HepG2 (cell line): Measurements from ENCODE around the gene TUBGCP5. TPM values are rescaled to one million over a fixed set of nuclear protein-coding genes. Genes with fewer than 3 reads are reported as not detected.

ENCODE experiments used
- ARID2 ChIP-seq: sonication (generic); formaldehyde crosslinking; IDR thresholded peaks from 2 replicates; pipeline ENCODE4 v1.8.1; 2022; ENCODE audit warnings: mild to moderate bottlenecking, missing genetic modification reagents, borderline replicate concordance
- CEBPG ChIP-seq: IDR thresholded peaks from 2 replicates; pipeline ENCODE4 v1.6.1; 2016
- DNMT1 ChIP-seq: sonication (generic); formaldehyde crosslinking; IDR thresholded peaks from 2 replicates; pipeline ENCODE4 v1.5.1; 2020; ENCODE audit warnings: mild to moderate bottlenecking, missing genetic modification reagents
- GABPB1 ChIP-seq: IDR thresholded peaks from 2 replicates; pipeline ENCODE4 v1.6.1; 2016; ENCODE audit warnings: mild to moderate bottlenecking, missing genetic modification reagents, moderate library complexity, missing compliant biosample characterization
- HIVEP1 ChIP-seq: sonication (generic); formaldehyde crosslinking; IDR thresholded peaks from 2 replicates; pipeline ENCODE4 v1.4.0; 2020; ENCODE audit warnings: mild to moderate bottlenecking, missing genetic modification reagents
- HMG20B ChIP-seq: conservative IDR thresholded peaks from 2 replicates; pipeline ENCODE4 v1.6.1; 2016; ENCODE audit warnings: missing genetic modification reagents, missing compliant biosample characterization
- HNRNPL ChIP-seq: fragments of 200-400 bp; formaldehyde crosslinking; IDR thresholded peaks from 2 replicates; pipeline ENCODE4 v1.6.1; 2017; ENCODE audit warnings: mild to moderate bottlenecking, low read depth, low read length
- HNRNPLL ChIP-seq: fragments of 200-400 bp; formaldehyde crosslinking; IDR thresholded peaks from 2 replicates; pipeline ENCODE4 v1.6.1; 2017; ENCODE audit warnings: mild to moderate bottlenecking, low read depth, low read length; ENCODE audit not compliant: poor library complexity, severe bottlenecking
- RORA ChIP-seq: sonication (generic); formaldehyde crosslinking; IDR thresholded peaks from 2 replicates; pipeline ENCODE4 v1.5.0; 2020; ENCODE audit warnings: mild to moderate bottlenecking, missing genetic modification reagents, moderate library complexity
- ZNF160 ChIP-seq: sonication (generic); formaldehyde crosslinking; IDR thresholded peaks from 2 replicates; pipeline ENCODE4 v1.8.0; 2022; ENCODE audit warnings: mild to moderate bottlenecking, inconsistent platforms, missing genetic modification reagents
- ZNF510 ChIP-seq: sonication (generic); formaldehyde crosslinking; IDR thresholded peaks from 2 replicates; pipeline ENCODE4 v1.4.0; 2020; ENCODE audit warnings: low read depth, mild to moderate bottlenecking, missing genetic modification reagents
- ZNF557 ChIP-seq: sonication (generic); formaldehyde crosslinking; IDR thresholded peaks from 2 replicates; pipeline ENCODE4 v1.4.0; 2020; ENCODE audit warnings: missing genetic modification reagents
- polyA plus RNA-seq, 8 experiments: library from polyadenylated mRNA; depleted of rRNA in 3 of 8; stranded (reverse) in 7 of 8; unstranded in 1 of 8; fragments of >200 nt; fragmentation: Illumina TruSeq in 4 of 8; extraction: Trizol in 4 of 8; gene quantifications; 2 replicates each; pipeline versions ENCODE4 v1.2.1 to v1.2.3, GENCODE V29; 2011 to 2016; ENCODE audit warnings: low read depth in 4 of 8, missing spikeins in 1 of 8, mixed read lengths in 1 of 8; ENCODE audit not compliant: insufficient read depth in 1 of 8
- total RNA-seq, 5 experiments: library from RNA; depleted of rRNA; stranded (reverse); fragments of >200 nt; fragmentation: Illumina TruSeq; extraction: Trizol; gene quantifications; 2 replicates each; pipeline ENCODE4 v1.2.3, GENCODE V29; 2016; ENCODE audit warnings: low read depth in 1 of 5
- TF ChIP-seq, protein P1 (sequence below): sonication (generic); formaldehyde crosslinking; IDR thresholded peaks from 2 replicates; pipeline ENCODE4 v1.8.0; 2022; ENCODE audit warnings: mild to moderate bottlenecking, missing genetic modification reagents, moderate library complexity
- TF ChIP-seq, protein P2 (sequence below), 2 experiments: sonication (generic) in 1 of 2; formaldehyde crosslinking in 1 of 2; IDR thresholded peaks; 2 replicates each; pipeline versions ENCODE4 v1.4.0 to v1.6.1; 2018 to 2020; ENCODE audit warnings: missing genetic modification reagents in 2 of 2, borderline replicate concordance in 1 of 2, low read depth in 1 of 2, mild to moderate bottlenecking in 1 of 2, missing biosample characterization in 1 of 2
- TF ChIP-seq, protein P3 (sequence below): sonication (generic); formaldehyde crosslinking; IDR thresholded peaks from 2 replicates; pipeline ENCODE4 v1.5.0; 2020; ENCODE audit warnings: mild to moderate bottlenecking, missing genetic modification reagents, moderate library complexity
- TF ChIP-seq, protein P4 (sequence below): sonication (generic); formaldehyde crosslinking; IDR thresholded peaks from 2 replicates; pipeline ENCODE4 v1.4.0; 2020; ENCODE audit warnings: missing genetic modification reagents
- TF ChIP-seq, protein P5 (sequence below): sonication (generic); formaldehyde crosslinking; IDR thresholded peaks from 2 replicates; pipeline ENCODE4 v1.8.1; 2022; ENCODE audit warnings: mild to moderate bottlenecking, missing genetic modification reagents

The TUBGCP5 gene
- total and polyA plus RNA-seq, 2 of the 13 experiments (the other 11 are each of a cell fraction or from before 2014, with no cell fraction given), result 7.2 to 25.0 TPM

DNA sequence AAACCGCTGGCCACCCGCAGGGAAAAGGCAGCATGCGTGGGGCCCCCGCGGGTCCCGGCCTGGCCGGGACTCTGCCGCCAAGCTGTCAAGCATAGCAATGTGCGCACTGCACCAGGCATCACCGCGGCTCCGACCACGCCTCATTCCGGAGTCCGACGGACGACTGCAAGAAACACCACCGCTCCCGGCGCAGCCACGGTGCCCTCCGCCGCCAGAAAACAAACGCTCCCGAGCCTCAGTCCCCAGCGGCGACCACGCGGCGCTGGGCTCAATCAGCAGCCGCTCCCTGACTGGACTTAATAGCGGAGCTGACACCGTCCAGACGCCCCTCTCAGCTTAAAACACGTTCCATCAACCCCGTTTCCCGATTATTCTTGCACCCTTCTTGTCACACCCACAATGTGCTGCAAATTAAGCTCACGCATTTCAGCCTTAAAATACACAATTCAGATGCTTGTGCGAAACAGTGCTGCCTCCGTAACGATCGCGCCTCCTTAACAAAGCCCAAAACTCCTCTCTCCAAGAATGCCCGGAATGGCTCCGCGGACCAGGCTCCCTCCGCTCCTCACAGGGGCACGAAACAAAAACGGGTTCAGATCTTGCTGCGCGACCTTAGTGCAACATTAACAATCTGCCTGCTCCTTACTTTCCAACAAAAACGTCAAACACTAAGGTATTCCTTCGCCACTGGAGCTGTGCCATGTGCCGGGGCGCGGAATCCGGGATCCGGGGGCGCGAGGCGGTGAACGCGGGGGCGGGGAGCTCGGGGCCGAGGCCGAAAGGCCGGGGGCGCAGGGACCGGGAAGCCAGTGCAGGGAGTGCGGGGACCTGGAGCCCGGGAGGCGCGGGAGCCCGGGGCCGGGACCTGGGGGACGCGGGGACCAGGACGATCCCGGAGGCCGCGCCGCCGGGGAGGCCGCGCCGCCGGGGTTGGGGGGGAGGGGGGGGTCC is 59.9 kb downstream of the TUBGCP5 start (continued):
- TF ChIP-seq ZNF510 (CRISPR knock-in tag) (no peak), HIVEP1 (CRISPR knock-in tag) (no peak), ARID2 (CRISPR knock-in tag) (no peak), HNRNPL (no peak), ZNF557 (CRISPR knock-in tag) (no peak), DNMT1 (CRISPR knock-in tag) (no peak), HMG20B (CRISPR knock-in tag) (no peak), HNRNPLL (peak; percentile 98), RORA (no peak), ZNF160 (CRISPR knock-in tag) (no peak), CEBPG (CRISPR knock-in tag) (no peak), GABPB1 (CRISPR knock-in tag) (peak; percentile 42; the same call in 1 of the 2 replicates)
- TF ChIP-seq, protein P1, sequence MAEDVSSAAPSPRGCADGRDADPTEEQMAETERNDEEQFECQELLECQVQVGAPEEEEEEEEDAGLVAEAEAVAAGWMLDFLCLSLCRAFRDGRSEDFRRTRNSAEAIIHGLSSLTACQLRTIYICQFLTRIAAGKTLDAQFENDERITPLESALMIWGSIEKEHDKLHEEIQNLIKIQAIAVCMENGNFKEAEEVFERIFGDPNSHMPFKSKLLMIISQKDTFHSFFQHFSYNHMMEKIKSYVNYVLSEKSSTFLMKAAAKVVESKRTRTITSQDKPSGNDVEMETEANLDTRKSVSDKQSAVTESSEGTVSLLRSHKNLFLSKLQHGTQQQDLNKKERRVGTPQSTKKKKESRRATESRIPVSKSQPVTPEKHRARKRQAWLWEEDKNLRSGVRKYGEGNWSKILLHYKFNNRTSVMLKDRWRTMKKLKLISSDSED (CRISPR knock-in tag), result no peak
- TF ChIP-seq, protein P2, sequence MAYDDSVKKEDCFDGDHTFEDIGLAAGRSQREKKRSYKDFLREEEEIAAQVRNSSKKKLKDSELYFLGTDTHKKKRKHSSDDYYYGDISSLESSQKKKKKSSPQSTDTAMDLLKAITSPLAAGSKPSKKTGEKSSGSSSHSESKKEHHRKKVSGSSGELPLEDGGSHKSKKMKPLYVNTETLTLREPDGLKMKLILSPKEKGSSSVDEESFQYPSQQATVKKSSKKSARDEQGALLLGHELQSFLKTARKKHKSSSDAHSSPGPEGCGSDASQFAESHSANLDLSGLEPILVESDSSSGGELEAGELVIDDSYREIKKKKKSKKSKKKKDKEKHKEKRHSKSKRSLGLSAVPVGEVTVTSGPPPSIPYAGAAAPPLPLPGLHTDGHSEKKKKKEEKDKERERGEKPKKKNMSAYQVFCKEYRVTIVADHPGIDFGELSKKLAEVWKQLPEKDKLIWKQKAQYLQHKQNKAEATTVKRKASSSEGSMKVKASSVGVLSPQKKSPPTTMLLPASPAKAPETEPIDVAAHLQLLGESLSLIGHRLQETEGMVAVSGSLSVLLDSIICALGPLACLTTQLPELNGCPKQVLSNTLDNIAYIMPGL (CRISPR knock-in tag; IDR thresholded peaks at IDR 0.05; ENCODE audit: borderline replicate concordance in 1 of 2, low read depth in 1 of 2), result 0 out of 4 replicates have a peak, but pooled peaks of 1 of the 2 experiments have one; percentile 18
- TF ChIP-seq, protein P3, sequence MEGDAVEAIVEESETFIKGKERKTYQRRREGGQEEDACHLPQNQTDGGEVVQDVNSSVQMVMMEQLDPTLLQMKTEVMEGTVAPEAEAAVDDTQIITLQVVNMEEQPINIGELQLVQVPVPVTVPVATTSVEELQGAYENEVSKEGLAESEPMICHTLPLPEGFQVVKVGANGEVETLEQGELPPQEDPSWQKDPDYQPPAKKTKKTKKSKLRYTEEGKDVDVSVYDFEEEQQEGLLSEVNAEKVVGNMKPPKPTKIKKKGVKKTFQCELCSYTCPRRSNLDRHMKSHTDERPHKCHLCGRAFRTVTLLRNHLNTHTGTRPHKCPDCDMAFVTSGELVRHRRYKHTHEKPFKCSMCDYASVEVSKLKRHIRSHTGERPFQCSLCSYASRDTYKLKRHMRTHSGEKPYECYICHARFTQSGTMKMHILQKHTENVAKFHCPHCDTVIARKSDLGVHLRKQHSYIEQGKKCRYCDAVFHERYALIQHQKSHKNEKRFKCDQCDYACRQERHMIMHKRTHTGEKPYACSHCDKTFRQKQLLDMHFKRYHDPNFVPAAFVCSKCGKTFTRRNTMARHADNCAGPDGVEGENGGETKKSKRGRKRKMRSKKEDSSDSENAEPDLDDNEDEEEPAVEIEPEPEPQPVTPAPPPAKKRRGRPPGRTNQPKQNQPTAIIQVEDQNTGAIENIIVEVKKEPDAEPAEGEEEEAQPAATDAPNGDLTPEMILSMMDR (CRISPR knock-in tag), result peak; percentile 21; the same call in 1 of the 2 replicates
- TF ChIP-seq, protein P4, sequence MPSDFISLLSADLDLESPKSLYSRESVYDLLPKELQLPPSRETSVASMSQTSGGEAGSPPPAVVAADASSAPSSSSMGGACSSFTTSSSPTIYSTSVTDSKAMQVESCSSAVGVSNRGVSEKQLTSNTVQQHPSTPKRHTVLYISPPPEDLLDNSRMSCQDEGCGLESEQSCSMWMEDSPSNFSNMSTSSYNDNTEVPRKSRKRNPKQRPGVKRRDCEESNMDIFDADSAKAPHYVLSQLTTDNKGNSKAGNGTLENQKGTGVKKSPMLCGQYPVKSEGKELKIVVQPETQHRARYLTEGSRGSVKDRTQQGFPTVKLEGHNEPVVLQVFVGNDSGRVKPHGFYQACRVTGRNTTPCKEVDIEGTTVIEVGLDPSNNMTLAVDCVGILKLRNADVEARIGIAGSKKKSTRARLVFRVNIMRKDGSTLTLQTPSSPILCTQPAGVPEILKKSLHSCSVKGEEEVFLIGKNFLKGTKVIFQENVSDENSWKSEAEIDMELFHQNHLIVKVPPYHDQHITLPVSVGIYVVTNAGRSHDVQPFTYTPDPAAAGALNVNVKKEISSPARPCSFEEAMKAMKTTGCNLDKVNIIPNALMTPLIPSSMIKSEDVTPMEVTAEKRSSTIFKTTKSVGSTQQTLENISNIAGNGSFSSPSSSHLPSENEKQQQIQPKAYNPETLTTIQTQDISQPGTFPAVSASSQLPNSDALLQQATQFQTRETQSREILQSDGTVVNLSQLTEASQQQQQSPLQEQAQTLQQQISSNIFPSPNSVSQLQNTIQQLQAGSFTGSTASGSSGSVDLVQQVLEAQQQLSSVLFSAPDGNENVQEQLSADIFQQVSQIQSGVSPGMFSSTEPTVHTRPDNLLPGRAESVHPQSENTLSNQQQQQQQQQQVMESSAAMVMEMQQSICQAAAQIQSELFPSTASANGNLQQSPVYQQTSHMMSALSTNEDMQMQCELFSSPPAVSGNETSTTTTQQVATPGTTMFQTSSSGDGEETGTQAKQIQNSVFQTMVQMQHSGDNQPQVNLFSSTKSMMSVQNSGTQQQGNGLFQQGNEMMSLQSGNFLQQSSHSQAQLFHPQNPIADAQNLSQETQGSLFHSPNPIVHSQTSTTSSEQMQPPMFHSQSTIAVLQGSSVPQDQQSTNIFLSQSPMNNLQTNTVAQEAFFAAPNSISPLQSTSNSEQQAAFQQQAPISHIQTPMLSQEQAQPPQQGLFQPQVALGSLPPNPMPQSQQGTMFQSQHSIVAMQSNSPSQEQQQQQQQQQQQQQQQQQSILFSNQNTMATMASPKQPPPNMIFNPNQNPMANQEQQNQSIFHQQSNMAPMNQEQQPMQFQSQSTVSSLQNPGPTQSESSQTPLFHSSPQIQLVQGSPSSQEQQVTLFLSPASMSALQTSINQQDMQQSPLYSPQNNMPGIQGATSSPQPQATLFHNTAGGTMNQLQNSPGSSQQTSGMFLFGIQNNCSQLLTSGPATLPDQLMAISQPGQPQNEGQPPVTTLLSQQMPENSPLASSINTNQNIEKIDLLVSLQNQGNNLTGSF (CRISPR knock-in tag), result no peak
- TF ChIP-seq, protein P5, sequence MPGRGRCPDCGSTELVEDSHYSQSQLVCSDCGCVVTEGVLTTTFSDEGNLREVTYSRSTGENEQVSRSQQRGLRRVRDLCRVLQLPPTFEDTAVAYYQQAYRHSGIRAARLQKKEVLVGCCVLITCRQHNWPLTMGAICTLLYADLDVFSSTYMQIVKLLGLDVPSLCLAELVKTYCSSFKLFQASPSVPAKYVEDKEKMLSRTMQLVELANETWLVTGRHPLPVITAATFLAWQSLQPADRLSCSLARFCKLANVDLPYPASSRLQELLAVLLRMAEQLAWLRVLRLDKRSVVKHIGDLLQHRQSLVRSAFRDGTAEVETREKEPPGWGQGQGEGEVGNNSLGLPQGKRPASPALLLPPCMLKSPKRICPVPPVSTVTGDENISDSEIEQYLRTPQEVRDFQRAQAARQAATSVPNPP (CRISPR knock-in tag), result no peak
